HEK293 (cell line): Measurements from ENCODE around the gene YJU2.

ENCODE experiments used
- CTCF ChIP-seq: fragments of 450-650 bp; formaldehyde crosslinking; IDR thresholded peaks from 2 replicates; pipeline ENCODE4 v1.5.1; 2016; ENCODE audit warnings: missing biosample characterization, missing genetic modification characterization
- ELK4 ChIP-seq: IDR thresholded peaks from 2 replicates; pipeline ENCODE4 v1.6.1; 2011; ENCODE audit warnings: mild to moderate bottlenecking, low read depth, low read length, borderline replicate concordance
- MYNN ChIP-seq: fragments of 450-650 bp; formaldehyde crosslinking; IDR thresholded peaks from 2 replicates; pipeline ENCODE4 v1.5.1; 2016; ENCODE audit warnings: missing biosample characterization, missing genetic modification characterization, borderline replicate concordance
- PBX3 ChIP-seq: sonication (generic); formaldehyde crosslinking; IDR thresholded peaks from 2 replicates; pipeline ENCODE4 v1.8.1; 2022; ENCODE audit warnings: mild to moderate bottlenecking, moderate library complexity, missing genetic modification reagents
- SP2 ChIP-seq: fragments of 450-650 bp; formaldehyde crosslinking; IDR thresholded peaks from 2 replicates; pipeline ENCODE4 v1.5.1; 2016; ENCODE audit warnings: missing biosample characterization, missing genetic modification characterization
- ZBTB11 ChIP-seq: fragments of 450-650 bp; formaldehyde crosslinking; conservative IDR thresholded peaks from 2 replicates; pipeline ENCODE4 v1.5.1; 2016; ENCODE audit warnings: low read depth, missing biosample characterization, missing genetic modification characterization
- ZBTB6 ChIP-seq: fragments of 450-650 bp; formaldehyde crosslinking; IDR thresholded peaks from 2 replicates; pipeline ENCODE4 v1.5.1; 2017; ENCODE audit warnings: missing biosample characterization, missing genetic modification characterization
- ZBTB8A ChIP-seq: fragments of 450-650 bp; formaldehyde crosslinking; IDR thresholded peaks from 2 replicates; pipeline ENCODE4 v1.5.1; 2016; ENCODE audit warnings: missing biosample characterization, missing genetic modification characterization
- ZEB2 ChIP-seq: fragments of 450-650 bp; formaldehyde crosslinking; IDR thresholded peaks from 2 replicates; pipeline ENCODE4 v1.5.1; 2016; ENCODE audit warnings: missing biosample characterization, missing genetic modification characterization
- ZNF10 ChIP-seq: fragments of 450-650 bp; formaldehyde crosslinking; IDR thresholded peaks from 2 replicates; pipeline ENCODE4 v1.5.1; 2017; ENCODE audit warnings: missing biosample characterization, missing genetic modification characterization
- ZNF19 ChIP-seq: fragments of 450-650 bp; formaldehyde crosslinking; IDR thresholded peaks from 2 replicates; pipeline ENCODE4; 2016; ENCODE audit warnings: missing biosample characterization, missing genetic modification characterization, low read depth
- ZNF2 ChIP-seq: fragments of 450-650 bp; formaldehyde crosslinking; IDR thresholded peaks from 2 replicates; pipeline ENCODE4 v1.5.1; 2016; ENCODE audit warnings: missing biosample characterization, missing genetic modification characterization
- ZNF248 ChIP-seq: fragments of 450-650 bp; formaldehyde crosslinking; IDR thresholded peaks from 2 replicates; pipeline ENCODE4 v1.5.1; 2017; ENCODE audit warnings: missing biosample characterization, missing genetic modification characterization
- ZNF423 ChIP-seq: fragments of 450-650 bp; formaldehyde crosslinking; IDR thresholded peaks from 2 replicates; pipeline ENCODE4 v1.5.1; 2016; ENCODE audit warnings: missing biosample characterization, missing genetic modification characterization
- ZNF433 ChIP-seq: fragments of 450-650 bp; formaldehyde crosslinking; IDR thresholded peaks from 2 replicates; pipeline ENCODE4 v1.5.1; 2016; ENCODE audit warnings: missing biosample characterization, missing genetic modification characterization, low read depth
- ZNF488 ChIP-seq: fragments of 450-650 bp; formaldehyde crosslinking; IDR thresholded peaks from 2 replicates; pipeline ENCODE4 v1.5.1; 2016; ENCODE audit warnings: missing biosample characterization, missing genetic modification characterization
- ZNF501 ChIP-seq: fragments of 450-650 bp; formaldehyde crosslinking; IDR thresholded peaks from 2 replicates; pipeline ENCODE4 v1.5.1; 2016; ENCODE audit warnings: missing biosample characterization, missing genetic modification characterization
- ZNF521 ChIP-seq: fragments of 450-650 bp; formaldehyde crosslinking; IDR thresholded peaks from 2 replicates; pipeline ENCODE4 v1.5.1; 2017; ENCODE audit warnings: missing biosample characterization, mild to moderate bottlenecking, missing genetic modification characterization
- ZNF548 ChIP-seq: fragments of 450-650 bp; formaldehyde crosslinking; IDR thresholded peaks from 2 replicates; pipeline ENCODE4 v1.5.1; 2016; ENCODE audit warnings: missing biosample characterization, missing genetic modification characterization
- ZNF660 ChIP-seq: fragments of 450-650 bp; IDR thresholded peaks from 2 replicates; pipeline ENCODE4 v1.5.1; 2018; ENCODE audit warnings: missing biosample characterization, mild to moderate bottlenecking, missing genetic modification characterization
- ZNF670 ChIP-seq: fragments of 450-650 bp; formaldehyde crosslinking; IDR thresholded peaks from 2 replicates; pipeline ENCODE4 v1.5.1; 2016; ENCODE audit warnings: missing biosample characterization, missing genetic modification characterization, low read depth
- ZNF692 ChIP-seq: fragments of 450-650 bp; formaldehyde crosslinking; IDR thresholded peaks from 2 replicates; pipeline ENCODE4 v1.5.1; 2016; ENCODE audit warnings: missing biosample characterization, missing genetic modification characterization
- ZNF747 ChIP-seq: fragments of 450-650 bp; formaldehyde crosslinking; IDR thresholded peaks from 2 replicates; pipeline ENCODE4 v1.5.1; 2016; ENCODE audit warnings: missing biosample characterization, missing genetic modification characterization
- ZNF777 ChIP-seq: fragments of 450-650 bp; formaldehyde crosslinking; IDR thresholded peaks from 2 replicates; pipeline ENCODE4 v1.5.1; 2017; ENCODE audit warnings: missing biosample characterization, missing genetic modification characterization, borderline replicate concordance
- ZNF792 ChIP-seq: fragments of 450-650 bp; formaldehyde crosslinking; IDR thresholded peaks from 2 replicates; pipeline ENCODE4 v1.5.1; 2016; ENCODE audit warnings: missing biosample characterization, missing genetic modification characterization
- ZNF830 ChIP-seq: fragments of 450-650 bp; IDR thresholded peaks from 2 replicates; pipeline ENCODE4 v1.5.0; 2018; ENCODE audit warnings: missing biosample characterization, missing genetic modification characterization, low read depth, mild to moderate bottlenecking, moderate library complexity

YJU2 gene

GRCh38 chr19:4246767-4247593 is at the start of gene YJU2 (continued):
- TF ChIP-seq ZBTB11 (peak; percentile 100), ZNF670 (tag by site-specific recombination) (no peak), ZBTB6 (tag by site-specific recombination) (peak; percentile 69; the same call in 1 of the 2 replicates), ZNF792 (tag by site-specific recombination) (no peak), ZNF2 (peak; percentile 97), ZNF423 (tag by site-specific recombination) (no peak), ZEB2 (tag by site-specific recombination) (peak; percentile 51), ZNF692 (tag by site-specific recombination) (peak; percentile 89; the same call in 1 of the 2 replicates), ZNF548 (tag by site-specific recombination) (no peak), ZNF521 (tag by site-specific recombination) (no peak), ZBTB8A (peak; percentile 12), ZNF830 (tag by site-specific recombination) (no peak), ZNF777 (peak; percentile 87), PBX3 (peak; percentile 95; the same call in 1 of the 2 replicates), CTCF (tag by site-specific recombination) (peak; percentile 89), ZNF488 (tag by site-specific recombination) (no peak), ZNF19 (no peak), MYNN (tag by site-specific recombination) (no peak), ZNF248 (tag by site-specific recombination) (no peak), ZNF660 (peak; percentile 98), ZNF433 (tag by site-specific recombination) (no peak), ELK4 (no peak), ZNF10 (0 out of 2 replicates have a peak, but pooled peaks have one; percentile 20), SP2 (tag by site-specific recombination) (peak; percentile 92), ZNF501 (tag by site-specific recombination) (peak; percentile 88), ZNF747 (tag by site-specific recombination) (no peak)
